HG02870 (cell line): ENCODE results near the gene IL18BP.

Source experiments
- ATAC-seq: cut with Tn5 transposase; IDR thresholded peaks from one replicate; pipeline ENCODE4 v1.9.1; 2021; ENCODE audit warnings: mild to moderate bottlenecking, moderate library complexity; ENCODE audit not compliant: unreplicated experiment

IL18BP gene

DNA sequence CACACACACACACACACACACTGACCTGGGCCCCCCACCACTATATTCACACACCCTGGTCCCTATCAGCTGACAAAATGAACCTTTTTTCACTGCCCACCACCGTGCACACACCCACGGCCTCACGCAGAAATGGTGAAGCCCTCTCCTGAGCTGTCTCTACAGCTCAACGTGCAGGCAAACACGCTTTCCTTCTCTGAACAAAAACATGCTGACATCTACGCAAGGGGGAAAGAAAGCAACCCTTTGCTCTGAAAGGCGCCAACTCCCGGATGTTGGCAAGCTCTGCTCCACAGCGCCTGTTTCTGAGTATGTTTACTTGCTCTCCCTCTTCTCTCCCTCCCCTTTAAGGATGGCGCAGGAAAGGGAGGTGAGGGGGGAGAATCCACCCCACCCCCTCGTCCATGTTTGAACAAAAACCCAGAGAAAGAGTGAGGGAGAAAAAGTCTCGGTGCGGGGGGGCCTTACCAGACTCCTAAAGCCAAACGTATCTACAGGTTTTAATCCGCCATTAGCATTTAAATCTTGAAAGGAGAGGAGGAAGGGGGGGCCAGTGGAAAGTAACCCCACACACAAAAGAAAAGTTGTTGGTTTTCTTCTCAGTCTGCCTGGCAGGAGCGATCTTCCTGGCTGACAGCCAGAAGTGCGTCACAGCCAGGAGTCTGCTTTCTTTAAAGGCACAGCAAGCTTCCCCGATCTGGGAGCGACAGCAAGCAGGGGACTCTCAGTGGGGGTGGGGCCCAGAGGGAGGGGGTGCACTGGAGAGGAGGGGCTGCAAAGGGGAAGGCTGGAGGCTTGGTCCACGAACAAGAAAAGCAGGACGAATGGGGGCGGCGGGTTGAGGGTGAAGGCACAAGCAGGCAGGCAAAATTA lies 42.0 kb downstream of the IL18BP start:
- no peak for ATAC-seq

DNA sequence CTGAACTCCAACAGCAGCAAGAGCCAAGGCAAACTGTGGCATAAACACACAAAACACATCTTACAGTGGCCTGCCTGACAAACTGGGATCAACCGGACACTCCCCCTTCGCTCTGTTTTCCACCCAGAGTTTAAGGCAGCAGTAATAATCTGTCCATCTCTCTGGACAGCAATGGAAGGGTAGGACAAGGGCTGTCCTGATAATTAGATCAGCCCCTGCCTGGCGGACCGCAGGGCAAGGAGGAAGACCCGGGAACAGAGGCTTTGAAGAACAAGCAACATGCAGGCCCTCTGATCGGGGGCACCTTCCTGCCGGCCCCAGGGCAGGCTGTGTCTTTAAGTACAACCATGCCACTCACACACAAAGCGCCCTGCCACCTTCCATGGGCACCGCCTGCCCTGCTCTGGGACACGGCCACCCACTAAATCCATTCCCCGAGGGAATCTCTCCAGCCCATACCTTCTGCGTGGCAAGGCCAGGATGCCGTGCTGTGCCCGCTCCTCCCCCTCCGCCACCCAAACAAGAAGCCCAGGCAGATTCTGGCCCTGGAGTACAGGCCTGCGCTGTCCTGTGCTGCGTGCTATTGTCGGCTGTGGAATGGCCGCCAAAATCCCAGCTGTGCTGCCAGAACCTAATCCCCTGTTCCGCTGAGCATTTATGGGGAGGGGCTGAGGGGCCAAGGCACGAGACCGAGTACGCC lies 42.8 kb downstream of the IL18BP start:
- ATAC-seq: no peak

DNA sequence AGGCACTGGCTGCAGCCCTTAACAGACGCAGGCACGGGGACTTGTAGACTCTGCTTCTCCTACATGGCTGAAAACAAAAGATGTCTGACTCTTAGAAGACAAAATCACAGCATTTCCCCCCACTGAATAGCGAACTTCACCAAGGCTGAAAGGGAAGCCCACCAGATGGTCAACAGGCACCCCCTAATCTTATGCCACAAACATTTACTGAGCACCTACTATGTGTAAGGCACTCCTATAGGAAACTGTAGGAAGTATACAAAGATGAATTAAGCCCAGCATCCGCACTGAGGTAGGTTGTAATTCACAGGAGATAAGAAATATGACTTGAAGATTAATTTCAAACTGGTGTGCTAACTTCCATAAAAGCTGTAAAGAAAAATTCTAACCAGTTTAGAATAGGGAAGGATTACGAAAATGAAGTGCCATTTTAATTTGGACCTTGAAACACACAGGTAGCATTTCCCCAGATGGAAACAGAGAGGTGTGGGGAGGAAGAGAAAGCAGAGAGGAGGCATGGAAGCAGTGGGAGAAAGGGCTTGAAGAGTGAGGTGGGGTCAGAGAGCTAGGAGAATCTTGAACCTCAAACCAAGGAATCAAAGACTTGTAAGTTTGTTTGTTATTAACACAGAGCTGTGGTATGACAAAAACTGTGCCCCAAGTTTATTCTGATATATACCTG lies 43.5 kb downstream of the IL18BP start:
- no peak for ATAC-seq

DNA sequence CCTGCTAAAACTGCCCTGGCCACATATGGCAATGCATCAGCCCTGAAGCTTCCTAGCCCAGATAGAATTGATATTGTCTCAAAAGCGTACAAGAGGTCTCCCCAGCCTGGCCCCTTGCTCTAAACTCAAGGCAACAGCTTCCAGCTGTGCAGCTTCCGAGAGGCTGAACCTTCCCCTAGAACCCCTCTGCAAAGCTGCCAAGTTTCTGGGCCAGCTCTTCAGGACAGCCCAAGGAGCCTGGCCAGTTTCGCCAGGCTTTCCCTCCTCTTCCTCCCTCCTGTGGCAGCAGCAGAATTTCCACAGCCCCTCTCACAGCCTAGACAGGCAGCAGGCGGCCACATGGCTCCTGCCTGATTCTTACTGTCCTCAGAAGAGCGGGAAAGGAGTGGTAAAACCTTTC lies 47.1 kb downstream of the IL18BP start:
- ATAC-seq: no peak

GRCh38 chr11:72048766-72049460 lies 50.2 kb downstream of the IL18BP start:
- no peak for ATAC-seq
